ENCODE measurements around the gene SULT1C3.

The SULT1C3 gene

DNA sequence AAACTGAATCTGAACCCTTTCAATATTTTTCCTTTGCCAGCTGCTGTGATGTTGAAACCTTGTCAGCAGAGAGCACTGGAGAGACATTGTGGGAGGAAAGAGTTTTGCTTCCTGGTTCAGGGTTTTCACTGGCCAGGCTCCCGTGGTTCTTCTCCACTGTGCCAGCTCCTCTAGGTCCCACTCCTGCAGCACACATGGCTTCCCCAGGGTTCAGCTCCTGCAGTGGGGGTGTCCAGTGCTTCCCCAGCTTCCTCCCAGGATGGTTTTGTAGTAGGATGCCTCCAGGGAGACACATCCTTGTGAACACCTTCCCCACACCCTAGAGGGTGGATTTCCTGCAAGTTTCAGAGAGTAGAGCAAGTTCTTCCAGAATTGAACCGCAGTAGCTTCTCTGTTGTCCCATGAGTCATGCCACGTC lies 24.0 kb upstream of the SULT1C3 start:
- no peaks in the 10 kb centered on the region for H4K20me1 ChIP-seq (ENCODE audit: control insufficient read depth, insufficient read depth, low read depth, low read length)
- no peaks in the 10 kb centered on the region for H3K4me1 ChIP-seq (ENCODE audit: control insufficient read depth, low read length)
- H3K4me2 ChIP-seq (ENCODE audit: low read length): no peak overlapping the region
- H3K27me3 ChIP-seq (ENCODE audit: control insufficient read depth, low read length): no peaks in the 10 kb centered on the region
- H3K9me3 ChIP-seq (ENCODE audit: control insufficient read depth, insufficient read depth, low read length): no peaks in the 10 kb centered on the region
- H3K4me3 ChIP-seq (ENCODE audit: low read length): no peak overlapping the region
- H3K79me2 ChIP-seq (ENCODE audit: control insufficient read depth, low read length): no peaks in the 10 kb centered on the region
- H3K27ac ChIP-seq (ENCODE audit: low read depth, low read length): no peak overlapping the region
- no peak for TF ChIP-seq EZH2phosphoT487 (IDR thresholded peaks at IDR 0.05; ENCODE audit: borderline replicate concordance, low read length)
- TF ChIP-seq, protein P1, sequence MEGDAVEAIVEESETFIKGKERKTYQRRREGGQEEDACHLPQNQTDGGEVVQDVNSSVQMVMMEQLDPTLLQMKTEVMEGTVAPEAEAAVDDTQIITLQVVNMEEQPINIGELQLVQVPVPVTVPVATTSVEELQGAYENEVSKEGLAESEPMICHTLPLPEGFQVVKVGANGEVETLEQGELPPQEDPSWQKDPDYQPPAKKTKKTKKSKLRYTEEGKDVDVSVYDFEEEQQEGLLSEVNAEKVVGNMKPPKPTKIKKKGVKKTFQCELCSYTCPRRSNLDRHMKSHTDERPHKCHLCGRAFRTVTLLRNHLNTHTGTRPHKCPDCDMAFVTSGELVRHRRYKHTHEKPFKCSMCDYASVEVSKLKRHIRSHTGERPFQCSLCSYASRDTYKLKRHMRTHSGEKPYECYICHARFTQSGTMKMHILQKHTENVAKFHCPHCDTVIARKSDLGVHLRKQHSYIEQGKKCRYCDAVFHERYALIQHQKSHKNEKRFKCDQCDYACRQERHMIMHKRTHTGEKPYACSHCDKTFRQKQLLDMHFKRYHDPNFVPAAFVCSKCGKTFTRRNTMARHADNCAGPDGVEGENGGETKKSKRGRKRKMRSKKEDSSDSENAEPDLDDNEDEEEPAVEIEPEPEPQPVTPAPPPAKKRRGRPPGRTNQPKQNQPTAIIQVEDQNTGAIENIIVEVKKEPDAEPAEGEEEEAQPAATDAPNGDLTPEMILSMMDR (IDR thresholded peaks at IDR 0.05; ENCODE audit: low read depth, low read length, poor library complexity, severe bottlenecking): no peak
- no peaks in the 10 kb centered on the region for H3K9me2 ChIP-seq (replicated peaks; ENCODE audit: control insufficient read depth, low read length)
- H3F3A ChIP-seq (ENCODE audit: control insufficient read depth, insufficient read depth): no peaks in the 10 kb centered on the region
- H3K36me3 ChIP-seq (ENCODE audit: control insufficient read depth, low read length): no peaks in the 10 kb centered on the region

DNA sequence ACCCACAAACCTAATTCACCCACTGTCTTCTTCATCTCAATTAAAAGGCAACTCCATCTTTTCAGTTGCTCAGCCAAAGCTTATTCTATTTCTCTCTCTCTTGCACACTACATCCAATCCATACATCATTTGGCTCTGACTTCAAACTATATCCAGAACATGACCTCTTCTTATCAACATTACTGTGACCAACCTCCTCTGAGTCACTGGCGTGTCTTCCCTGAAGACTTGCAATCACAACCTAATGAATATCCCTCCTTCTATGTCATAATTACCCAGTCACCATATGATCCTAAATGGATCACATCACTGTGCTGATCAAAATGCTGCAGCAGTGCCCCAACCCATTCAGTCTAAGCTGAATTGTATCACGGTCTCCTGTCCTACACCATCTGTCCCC lies 22.6 kb upstream of the SULT1C3 start:
- Histone ChIP-seq H4K20me1 (ENCODE audit: control insufficient read depth, insufficient read depth, low read depth, low read length) (no peaks in the 10 kb centered on the region), H3K4me3 (ENCODE audit: low read length) (no peak overlapping the region), H3K36me3 (ENCODE audit: control insufficient read depth, low read length) (no peaks in the 10 kb centered on the region), H3K9me2 (replicated peaks; ENCODE audit: control insufficient read depth, low read length) (no peaks in the 10 kb centered on the region), H3K79me2 (ENCODE audit: control insufficient read depth, low read length) (no peaks in the 10 kb centered on the region), H3K9me3 (ENCODE audit: control insufficient read depth, insufficient read depth, low read length) (no peaks in the 10 kb centered on the region), H3K4me1 (ENCODE audit: control insufficient read depth, low read length) (no peaks in the 10 kb centered on the region), H3K27ac (ENCODE audit: low read depth, low read length) (no peak overlapping the region), H3F3A (ENCODE audit: control insufficient read depth, insufficient read depth) (no peaks in the 10 kb centered on the region), H3K4me2 (ENCODE audit: low read length) (no peak overlapping the region), H3K27me3 (ENCODE audit: control insufficient read depth, low read length) (no peaks in the 10 kb centered on the region)
- TF ChIP-seq, protein P1 (IDR thresholded peaks at IDR 0.05; ENCODE audit: low read depth, low read length, poor library complexity, severe bottlenecking): no peak
- no peak for TF ChIP-seq EZH2phosphoT487 (IDR thresholded peaks at IDR 0.05; ENCODE audit: borderline replicate concordance, low read length)

DNA sequence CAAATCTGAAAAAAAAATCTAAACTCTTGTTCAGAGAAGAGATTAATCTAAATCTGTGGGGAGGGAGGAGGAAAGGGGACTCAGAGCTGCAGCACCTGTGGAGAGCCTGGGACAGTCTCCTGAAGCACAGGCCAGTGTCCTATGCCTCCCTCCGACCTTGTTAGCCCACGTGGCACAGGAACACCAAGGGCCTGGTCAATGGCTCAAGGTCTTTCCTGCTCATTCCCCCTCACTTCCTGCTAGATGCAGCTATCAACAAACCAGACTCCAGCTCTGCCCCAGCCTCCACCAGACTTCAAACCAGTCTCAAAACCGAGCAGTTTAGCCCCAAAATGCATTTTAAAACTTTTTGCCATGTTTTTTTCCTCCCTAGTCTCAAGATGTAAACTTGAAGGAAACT lies 20.1 kb upstream of the SULT1C3 start:
- Histone ChIP-seq H3K4me1 (ENCODE audit: control insufficient read depth, low read length) (no peaks in the 10 kb centered on the region), H3K4me2 (ENCODE audit: low read length) (no peak overlapping the region), H3F3A (ENCODE audit: control insufficient read depth, insufficient read depth) (no peaks in the 10 kb centered on the region), H3K4me3 (ENCODE audit: low read length) (no peak overlapping the region), H3K27ac (ENCODE audit: low read depth, low read length) (no peak overlapping the region), H3K79me2 (ENCODE audit: control insufficient read depth, low read length) (no peaks in the 10 kb centered on the region), H3K9me3 (ENCODE audit: control insufficient read depth, insufficient read depth, low read length) (peaks cover 5% of the 10 kb centered on the region; the same call in 1 of the 2 replicates), H4K20me1 (ENCODE audit: control insufficient read depth, insufficient read depth, low read depth, low read length) (no peaks in the 10 kb centered on the region), H3K36me3 (ENCODE audit: control insufficient read depth, low read length) (no peaks in the 10 kb centered on the region), H3K27me3 (ENCODE audit: control insufficient read depth, low read length) (no peaks in the 10 kb centered on the region), H3K9me2 (replicated peaks; ENCODE audit: control insufficient read depth, low read length) (no peaks in the 10 kb centered on the region)
- TF ChIP-seq, protein P1 (IDR thresholded peaks at IDR 0.05; ENCODE audit: low read depth, low read length, poor library complexity, severe bottlenecking): no peak
- no peak for TF ChIP-seq EZH2phosphoT487 (IDR thresholded peaks at IDR 0.05; ENCODE audit: borderline replicate concordance, low read length)
